Measurements from ENCODE around the gene TRPM2. TPM values are rescaled to one million over a fixed set of nuclear protein-coding genes. Genes with fewer than 3 reads are reported as not detected.

TRPM2 gene
- total and polyA plus RNA-seq, 2 of the 8 experiments (the other 6 are each of a cell fraction or from before 2014, with no cell fraction given) = 0.27 to 0.28 TPM

- TF ChIP-seq SRF (IDR thresholded peaks at IDR 0.05; ENCODE audit: low read depth, low read length) (no peak), EZH2 (IDR thresholded peaks at IDR 0.05; ENCODE audit: low read depth, low read length, severe bottlenecking) (no peak), E2F6 (IDR thresholded peaks at IDR 0.05) (peak; percentile 79), SP2 (IDR thresholded peaks at IDR 0.05; ENCODE audit: low read length) (no peak), PHF8 (conservative IDR thresholded peaks at IDR 0.05; ENCODE audit: low read depth, low read length) (no peak), RXRA (IDR thresholded peaks at IDR 0.05; ENCODE audit: insufficient read depth, low read depth, low read length) (no peak)
Observed at GRCh38 chr21:44455524-44456213, 102.2 kb downstream of the TRPM2 start (continued).

Measured in H1 (cell line).